Naive thymus-derived CD4-positive, alpha-beta T cell (primary cell): ENCODE results near the gene MYO5A. TPM values are rescaled to one million over a fixed set of nuclear protein-coding genes. Genes with fewer than 3 reads are reported as not detected.

Experiments
- ATAC-seq: fragments of 150-1000 bp; cut with Tn5 transposase; 2 replicates; pipeline ENCODE4 v1.10.0; 2021; ENCODE audit warnings: mild to moderate bottlenecking, moderate library complexity
- CTCF ChIA-PET: fragments of 350-600 bp; sonication (Branson Sonifier 250); formaldehyde crosslinking; loops from one replicate; lab custom pipeline; 2021; ENCODE audit warnings: antibody characterized with exemption; lab: Charles Lee
- POLR2A ChIA-PET: fragments of 350-600 bp; sonication (Branson Sonifier 250); formaldehyde crosslinking; loops from one replicate; lab custom pipeline; 2021; ENCODE audit warnings: antibody characterized with exemption, inconsistent platforms; lab: Charles Lee
- DNase-seq, 9 donors: peaks; one replicate each; pipeline versions ENCODE4 v3.0.0 to v3.0.0-alpha.2; 2020 to 2022; ENCODE audit warnings: mixed read lengths in 1 of 9
- H3K27ac ChIP-seq: one replicate; pipeline ENCODE4 v1.7.0; 2013; ENCODE audit warnings: mild to moderate bottlenecking, low read depth, low read length, moderate library complexity
- H3K27me3 ChIP-seq, 2 donors: one replicate each; pipeline ENCODE4 v1.7.0; 2013; ENCODE audit warnings: low read length in 2 of 2, mild to moderate bottlenecking in 2 of 2, moderate library complexity in 2 of 2; ENCODE audit not compliant: control insufficient read depth in 2 of 2, insufficient read depth in 2 of 2
- H3K36me3 ChIP-seq, 3 experiments: 1 replicate in 2 of 3; 2 replicates in 1 of 3; pipeline ENCODE4 v1.7.0; 2013; ENCODE audit warnings: low read length in 3 of 3, mild to moderate bottlenecking in 3 of 3, moderate library complexity in 1 of 3; ENCODE audit not compliant: insufficient read depth in 3 of 3, control insufficient read depth in 2 of 3
- H3K4me1 ChIP-seq, 2 donors: one replicate each; pipeline ENCODE4 v1.7.0; 2013; ENCODE audit warnings: low read length in 2 of 2, mild to moderate bottlenecking in 2 of 2, moderate library complexity in 1 of 2; ENCODE audit not compliant: control insufficient read depth in 2 of 2, insufficient read depth in 2 of 2
- H3K4me3 ChIP-seq: 2 replicates; pipeline ENCODE4 v1.7.0; 2013; ENCODE audit warnings: mild to moderate bottlenecking, low read length
- H3K9me3 ChIP-seq, 3 experiments: 1 replicate in 2 of 3; 2 replicates in 1 of 3; pipeline ENCODE4 v1.7.0; 2013; ENCODE audit warnings: low read length in 3 of 3; ENCODE audit not compliant: control insufficient read depth in 2 of 3
- H3K27ac Mint-ChIP-seq, 9 donors: one replicate each; pipeline ENCODE4 v1.8.0; 2020 to 2022; ENCODE audit warnings: mixed read lengths in 9 of 9, mild to moderate bottlenecking in 8 of 9, moderate library complexity in 5 of 9, inconsistent platforms in 2 of 9
- H3K27me3 Mint-ChIP-seq, 5 donors: one replicate each; pipeline ENCODE4 v1.8.0; 2021 to 2022; ENCODE audit warnings: mixed read lengths in 5 of 5, mild to moderate bottlenecking in 1 of 5
- H3K36me3 Mint-ChIP-seq, 5 donors: one replicate each; pipeline ENCODE4 v1.8.0; 2020 to 2022; ENCODE audit warnings: mixed read lengths in 5 of 5, mild to moderate bottlenecking in 3 of 5, inconsistent platforms in 1 of 5
- H3K4me1 Mint-ChIP-seq, 7 donors: one replicate each; pipeline ENCODE4 v1.8.0; 2020 to 2022; ENCODE audit warnings: mixed read lengths in 7 of 7, mild to moderate bottlenecking in 3 of 7, inconsistent platforms in 1 of 7
- H3K4me3 Mint-ChIP-seq, 10 donors: one replicate each; pipeline ENCODE4 v1.8.0; 2020 to 2022; ENCODE audit warnings: mild to moderate bottlenecking in 10 of 10, mixed read lengths in 10 of 10, moderate library complexity in 6 of 10, inconsistent platforms in 2 of 10
- H3K9me3 Mint-ChIP-seq, 11 donors: one replicate each; pipeline ENCODE4 v1.8.0; 2020 to 2022; ENCODE audit warnings: mixed read lengths in 11 of 11, mild to moderate bottlenecking in 4 of 11, inconsistent platforms in 1 of 11, moderate library complexity in 1 of 11
- intact Hi-C, 2 donors: fragments of 100-400 bp; cut with micrococcal nuclease; formaldehyde crosslinking; loops; one replicate each; pipeline ENCODE4 v1.15.1; 2023
- polyA plus RNA-seq, 2 donors: library from polyadenylated mRNA; unstranded; fragments of 300-500 nt; fragmentation: Illumina TruSeq; gene quantifications; one replicate each; pipeline ENCODE4 v1.2.3, GENCODE V29; 2021
- total RNA-seq, 6 experiments: library from RNA in 5 of 6; stranded (reverse) in 5 of 6; gene quantifications; 1 replicate in 5 of 6; 2 replicates in 1 of 6; pipeline ENCODE4 v1.2.3 and lab custom pipeline; 2021 to 2026

Gene MYO5A
- total and polyA plus RNA-seq, 7 experiments from 2014 or later, result 4.2 to 39.6 (median 20.8) TPM

- H3K9me3 Mint-ChIP-seq, result no peaks in the 10 kb centered on the region
- DNase-seq (peak in 3 of 9 donors; percentile 12 to 30 (median 27)), ATAC-seq (no peak)
- no peaks in the 10 kb centered on the region for H3K9me3 ChIP-seq
- POLR2A ChIA-PET, result interaction anchor here (0.7 to 1.4 kb wide), 2 partner anchors 149 to 198 kb away, joined by 3 to 7 read pairs; partner anchors contain the start of gene ATOSA
- H3K4me3 Mint-ChIP-seq, result peak overlapping the region; percentile 72 to 94 (median 89)
- peaks cover 11 to 12% of the 10 kb centered on the region in 2 donors for H3K4me1 ChIP-seq
- peaks cover 0 to 9% (median 0%) of the 10 kb centered on the region in 5 donors for H3K36me3 Mint-ChIP-seq
- H3K27ac ChIP-seq, result peak overlapping the region; percentile 67
- peak overlapping the region; percentile 60 for H3K4me3 ChIP-seq
- H3K27ac Mint-ChIP-seq, result peak overlapping the region; percentile 38 to 87 (median 74)
- no peaks in the 10 kb centered on the region for H3K27me3 ChIP-seq
- H3K4me1 Mint-ChIP-seq, result peaks cover 22 to 37% (median 25%) of the 10 kb centered on the region in 7 donors
- intact Hi-C loops, result loop anchor here (1.0 to 5.0 kb wide), 14 partner anchors 40 to 702 kb away; partner anchors contain the start of genes ARPP19 (in 1 of the 2), ATOSA (in 1 of the 2) and TMOD3 (in 1 of the 2)
- H3K27me3 Mint-ChIP-seq, result peaks cover 0 to 26% (median 0%) of the 10 kb centered on the region in 5 donors
- CTCF ChIA-PET, result no interaction called here
- no peaks in the 10 kb centered on the region for H3K36me3 ChIP-seq
These were observed 753 bp upstream of the MYO5A start for GRCh38 chr15:52529341-52529924.

- H3K27ac Mint-ChIP-seq, result peak overlapping the region; percentile 63 to 96 (median 90)
- Histone ChIP-seq H3K36me3 (no peaks in the 10 kb centered on the region), H3K4me3 (peak overlapping the region; percentile 60), H3K27ac (peak overlapping the region; percentile 69), H3K9me3 (no peaks in the 10 kb centered on the region), H3K4me1 (peaks cover 11 to 12% of the 10 kb centered on the region in 2 donors), H3K27me3 (no peaks in the 10 kb centered on the region)
- CTCF ChIA-PET, result interaction anchor here (1.3 to 1.5 kb wide), 3 partner anchors 9 to 46 kb away, joined by 3 read pairs; no protein-coding TSS in a partner anchor
- H3K27me3 Mint-ChIP-seq, result peaks cover 0 to 22% (median 0%) of the 10 kb centered on the region in 5 donors
- H3K9me3 Mint-ChIP-seq, result no peaks in the 10 kb centered on the region
- peak overlapping the region; percentile 87 to 96 (median 93) for H3K4me3 Mint-ChIP-seq
- H3K36me3 Mint-ChIP-seq, result peaks cover 0 to 10% (median 0%) of the 10 kb centered on the region in 5 donors
- ATAC-seq, result no peak
- POLR2A ChIA-PET, result interaction anchor here (0.6 to 1.4 kb wide), 5 partner anchors 29 to 117 kb away, joined by 3 to 5 read pairs (median 3); no protein-coding TSS in a partner anchor
- DNase-seq, result peak; percentile 10 to 44 (median 26)
- H3K4me1 Mint-ChIP-seq, result peaks cover 22 to 48% (median 30%) of the 10 kb centered on the region in 7 donors
- intact Hi-C loops, result loop anchor here (1.0 to 5.0 kb wide), 7 partner anchors 10 to 701 kb away; partner anchors contain the start of gene TMOD3 (in 1 of the 2)
These were observed 643 bp downstream of the MYO5A start for GRCh38 chr15:52527911-52528563.

GRCh38 chr15:52527196-52527910, 1.3 kb downstream of the MYO5A start:
- Mint-ChIP-seq H3K27ac (peak overlapping the region in 6 of 9 donors; percentile 25 to 92 (median 90)), H3K4me1 (peaks cover 22 to 50% (median 31%) of the 10 kb centered on the region in 7 donors), H3K36me3 (peaks cover 0 to 9% (median 0%) of the 10 kb centered on the region in 5 donors), H3K4me3 (peak overlapping the region; percentile 87 to 96 (median 93)), H3K27me3 (peaks cover 0 to 20% (median 0%) of the 10 kb centered on the region in 5 donors), H3K9me3 (no peaks in the 10 kb centered on the region)
- no peaks in the 10 kb centered on the region for H3K36me3 ChIP-seq
- peaks cover 11 to 12% of the 10 kb centered on the region in 2 donors for H3K4me1 ChIP-seq
- H3K9me3 ChIP-seq, result no peaks in the 10 kb centered on the region
- POLR2A ChIA-PET, result interaction anchor here (0.6 to 1.4 kb wide), 5 partner anchors 25 to 116 kb away, joined by 3 to 5 read pairs (median 3); no protein-coding TSS in a partner anchor
- no peak overlapping the region for H3K27ac ChIP-seq
- ATAC-seq (no peak), DNase-seq (no peak)
- intact Hi-C loops, result loop anchor here (5.0 kb wide), 3 partner anchors 95 to 700 kb away; partner anchors contain the start of gene TMOD3 (in 1 of the 2)
- H3K27me3 ChIP-seq, result no peaks in the 10 kb centered on the region
- CTCF ChIA-PET, result interaction anchor here (1.3 to 1.5 kb wide), 3 partner anchors 10 to 46 kb away, joined by 3 read pairs; no protein-coding TSS in a partner anchor
- no peak overlapping the region for H3K4me3 ChIP-seq

- no peak overlapping the region for H3K27ac ChIP-seq
- ChIA-PET CTCF (interaction anchor here (0.6 kb wide), 1 partner anchor 17 kb away, joined by 3 read pairs; no protein-coding TSS in a partner anchor), POLR2A (interaction anchor here (0.5 kb wide), 1 partner anchor 33 kb away, joined by 3 read pairs; no protein-coding TSS in a partner anchor)
- no peaks in the 10 kb centered on the region for H3K9me3 ChIP-seq
- H3K36me3 Mint-ChIP-seq, result peaks cover 0 to 7% (median 0%) of the 10 kb centered on the region in 5 donors
- no peaks in the 10 kb centered on the region for H3K36me3 ChIP-seq
- H3K4me3 Mint-ChIP-seq, result no peak overlapping the region
- H3K27me3 Mint-ChIP-seq, result no peaks in the 10 kb centered on the region
- DNase-seq, result no peak
- ATAC-seq, result no peak
- H3K9me3 Mint-ChIP-seq, result no peaks in the 10 kb centered on the region
- peaks cover 24 to 52% (median 30%) of the 10 kb centered on the region in 7 donors for H3K4me1 Mint-ChIP-seq
- no peak overlapping the region for H3K4me3 ChIP-seq
- H3K4me1 ChIP-seq, result peaks cover 8 to 10% of the 10 kb centered on the region in 2 donors
- no peak overlapping the region for H3K27ac Mint-ChIP-seq
- intact Hi-C loops, result loop anchor here (5.0 kb wide), 3 partner anchors 92 to 697 kb away; partner anchors contain the start of gene TMOD3 (in 1 of the 2)
- H3K27me3 ChIP-seq, result no peaks in the 10 kb centered on the region
These were observed 4.2 kb downstream of the MYO5A start for GRCh38 chr15:52524223-52525136.

GRCh38 chr15:52523647-52524046, 5.0 kb downstream of the MYO5A start:
- Histone ChIP-seq H3K9me3 (no peaks in the 10 kb centered on the region), H3K27me3 (no peaks in the 10 kb centered on the region), H3K4me1 (peaks cover 7 to 8% of the 10 kb centered on the region in 2 donors), H3K27ac (no peak overlapping the region), H3K4me3 (no peak overlapping the region), H3K36me3 (no peaks in the 10 kb centered on the region)
- Mint-ChIP-seq H3K4me3 (no peak overlapping the region), H3K4me1 (peaks cover 27 to 57% (median 33%) of the 10 kb centered on the region in 7 donors), H3K27me3 (no peaks in the 10 kb centered on the region), H3K36me3 (peaks cover 0 to 7% (median 0%) of the 10 kb centered on the region in 5 donors), H3K27ac (no peak overlapping the region), H3K9me3 (no peaks in the 10 kb centered on the region)
- CTCF ChIA-PET, result no interaction called here
- intact Hi-C loops, result no loop called here
- DNase-seq, result no peak
- POLR2A ChIA-PET, result interaction anchor here (0.6 kb wide), 1 partner anchor 60 kb away, joined by 3 read pairs; no protein-coding TSS in a partner anchor
- no peak for ATAC-seq
